HepG2 (cell line): ENCODE results near the gene HAX1. TPM values are rescaled to one million over a fixed set of nuclear protein-coding genes. Genes with fewer than 3 reads are reported as not detected.

Experiments used
- ASH2L ChIP-seq: fragments of 300-600, 200-600 bp; sonication (generic); IDR thresholded peaks from 2 replicates; pipeline ENCODE4 v1.7.0; 2017; ENCODE audit warnings: low read depth, mild to moderate bottlenecking, moderate library complexity, mixed read lengths, low read length; ENCODE audit not compliant: insufficient read length
- ATF7-NPFF ChIP-seq: sonication (generic); formaldehyde crosslinking; IDR thresholded peaks from 2 replicates; pipeline ENCODE4 v1.8.1; 2023; ENCODE audit warnings: mild to moderate bottlenecking, low read depth, missing genetic modification reagents, moderate library complexity
- CBFB ChIP-seq: sonication (generic); formaldehyde crosslinking; IDR thresholded peaks from 2 replicates; pipeline ENCODE4 v1.4.0; 2020; ENCODE audit warnings: missing genetic modification reagents
- ELF3 ChIP-seq: IDR thresholded peaks from 2 replicates; pipeline ENCODE4 v1.6.1; 2016; ENCODE audit warnings: missing genetic modification reagents, missing compliant biosample characterization
- FOXO1 ChIP-seq: sonication (generic); formaldehyde crosslinking; IDR thresholded peaks from 2 replicates; pipeline ENCODE4 v1.4.0; 2020; ENCODE audit warnings: missing genetic modification reagents
- MXD3 ChIP-seq: IDR thresholded peaks from 2 replicates; pipeline ENCODE4 v1.6.1; 2016; ENCODE audit warnings: mild to moderate bottlenecking, missing biosample characterization, missing genetic modification reagents
- RBM22 ChIP-seq: fragments of 200-400 bp; formaldehyde crosslinking; optimal IDR thresholded peaks from 2 replicates; pipeline ENCODE3; 2017; ENCODE audit warnings: mild to moderate bottlenecking, low read length, moderate library complexity
- SALL1 ChIP-seq: sonication (generic); formaldehyde crosslinking; IDR thresholded peaks from 2 replicates; pipeline ENCODE4 v1.8.0; 2022; ENCODE audit warnings: mild to moderate bottlenecking, missing genetic modification reagents
- SIX1 ChIP-seq: sonication (generic); formaldehyde crosslinking; IDR thresholded peaks from 2 replicates; pipeline ENCODE4 v1.4.0; 2020; ENCODE audit warnings: missing genetic modification reagents, borderline replicate concordance
- SIX4 ChIP-seq: sonication (generic); formaldehyde crosslinking; IDR thresholded peaks from 2 replicates; pipeline ENCODE4 v1.4.0; 2020; ENCODE audit warnings: missing genetic modification reagents
- SP140L ChIP-seq: sonication (generic); formaldehyde crosslinking; IDR thresholded peaks from 2 replicates; pipeline ENCODE4 v1.4.0; 2020; ENCODE audit warnings: missing genetic modification reagents, borderline replicate concordance
- TGIF2 ChIP-seq: IDR thresholded peaks from 2 replicates; pipeline ENCODE4 v1.6.1; 2016; ENCODE audit warnings: control low read depth, missing compliant biosample characterization
- THAP11 ChIP-seq: IDR thresholded peaks from 2 replicates; pipeline ENCODE4 v1.6.1; 2016; ENCODE audit warnings: missing biosample characterization, missing genetic modification reagents
- TRAFD1 ChIP-seq: sonication (generic); formaldehyde crosslinking; IDR thresholded peaks from 2 replicates; pipeline ENCODE4 v1.5.1; 2020; ENCODE audit warnings: missing genetic modification reagents, mild to moderate bottlenecking, borderline replicate concordance
- ZNF451 ChIP-seq: sonication (generic); formaldehyde crosslinking; IDR thresholded peaks from 2 replicates; pipeline ENCODE4 v1.5.0; 2020; ENCODE audit warnings: mild to moderate bottlenecking, missing genetic modification reagents
- ZNF816 ChIP-seq: sonication (generic); formaldehyde crosslinking; IDR thresholded peaks from 2 replicates; pipeline ENCODE4 v1.8.0; 2022; ENCODE audit warnings: missing genetic modification reagents, mild to moderate bottlenecking, borderline replicate concordance
- polyA plus RNA-seq, 8 experiments: library from polyadenylated mRNA; depleted of rRNA in 3 of 8; stranded (reverse) in 7 of 8; unstranded in 1 of 8; fragments of >200 nt; fragmentation: Illumina TruSeq in 4 of 8; extraction: Trizol in 4 of 8; gene quantifications; 2 replicates each; pipeline versions ENCODE4 v1.2.1 to v1.2.3, GENCODE V29; 2011 to 2016; ENCODE audit warnings: low read depth in 4 of 8, missing spikeins in 1 of 8, mixed read lengths in 1 of 8; ENCODE audit not compliant: insufficient read depth in 1 of 8
- total RNA-seq, 5 experiments: library from RNA; depleted of rRNA; stranded (reverse); fragments of >200 nt; fragmentation: Illumina TruSeq; extraction: Trizol; gene quantifications; 2 replicates each; pipeline ENCODE4 v1.2.3, GENCODE V29; 2016; ENCODE audit warnings: low read depth in 1 of 5
- TF ChIP-seq, protein P1 (sequence below): sonication (generic); formaldehyde crosslinking; IDR thresholded peaks from 2 replicates; pipeline ENCODE4 v1.5.0; 2020; ENCODE audit warnings: mild to moderate bottlenecking, missing genetic modification reagents, borderline replicate concordance
- TF ChIP-seq, protein P2 (sequence below): sonication (generic); formaldehyde crosslinking; IDR thresholded peaks from 2 replicates; pipeline ENCODE4 v1.4.0; 2020; ENCODE audit warnings: missing genetic modification reagents
- TF ChIP-seq, protein P3 (sequence below): sonication (generic); formaldehyde crosslinking; IDR thresholded peaks from 2 replicates; pipeline ENCODE4 v1.4.0; 2020; ENCODE audit warnings: missing genetic modification reagents

HAX1 gene
- total and polyA plus RNA-seq, 2 of the 13 experiments (the other 11 are each of a cell fraction or from before 2014, with no cell fraction given), result 89.2 to 128 TPM

DNA sequence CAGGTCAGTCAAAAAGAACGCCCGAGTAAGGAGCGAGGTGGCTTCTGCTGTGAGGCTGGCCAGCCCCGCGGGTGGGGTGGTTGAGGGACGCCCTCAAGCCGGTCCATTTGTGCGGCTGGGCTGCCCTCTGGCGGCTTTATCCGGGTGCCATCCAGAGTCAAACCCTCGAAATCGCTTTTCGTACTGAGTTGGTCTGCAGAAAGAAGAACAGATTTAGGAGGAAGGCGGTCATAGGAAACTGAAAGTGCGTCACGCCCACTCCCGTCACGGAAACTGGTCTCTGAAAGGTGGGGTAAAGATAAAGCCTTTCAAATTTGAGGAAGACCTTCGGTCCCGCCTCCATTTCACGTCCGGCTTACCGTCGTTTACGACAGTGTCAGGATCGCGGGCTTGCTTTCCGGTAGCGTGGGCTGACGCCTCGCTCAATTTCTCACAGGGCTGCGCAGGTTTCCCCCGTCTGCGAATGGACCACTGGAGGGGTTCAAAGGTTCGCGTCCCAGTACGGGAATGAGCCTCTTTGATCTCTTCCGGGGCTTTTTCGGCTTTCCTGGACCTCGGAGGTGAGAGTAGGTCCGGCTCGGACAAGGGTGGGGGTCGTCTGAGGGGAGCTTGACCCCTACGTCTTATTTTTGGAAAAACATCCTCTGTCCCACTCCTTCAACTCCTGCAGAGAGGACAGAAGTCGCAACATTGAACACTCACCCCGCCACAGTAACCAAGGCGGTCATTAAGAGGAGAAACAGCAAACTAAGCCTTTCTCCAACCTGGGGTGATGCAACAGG is at the start of gene HAX1 (continued):
- TF ChIP-seq, protein P1, sequence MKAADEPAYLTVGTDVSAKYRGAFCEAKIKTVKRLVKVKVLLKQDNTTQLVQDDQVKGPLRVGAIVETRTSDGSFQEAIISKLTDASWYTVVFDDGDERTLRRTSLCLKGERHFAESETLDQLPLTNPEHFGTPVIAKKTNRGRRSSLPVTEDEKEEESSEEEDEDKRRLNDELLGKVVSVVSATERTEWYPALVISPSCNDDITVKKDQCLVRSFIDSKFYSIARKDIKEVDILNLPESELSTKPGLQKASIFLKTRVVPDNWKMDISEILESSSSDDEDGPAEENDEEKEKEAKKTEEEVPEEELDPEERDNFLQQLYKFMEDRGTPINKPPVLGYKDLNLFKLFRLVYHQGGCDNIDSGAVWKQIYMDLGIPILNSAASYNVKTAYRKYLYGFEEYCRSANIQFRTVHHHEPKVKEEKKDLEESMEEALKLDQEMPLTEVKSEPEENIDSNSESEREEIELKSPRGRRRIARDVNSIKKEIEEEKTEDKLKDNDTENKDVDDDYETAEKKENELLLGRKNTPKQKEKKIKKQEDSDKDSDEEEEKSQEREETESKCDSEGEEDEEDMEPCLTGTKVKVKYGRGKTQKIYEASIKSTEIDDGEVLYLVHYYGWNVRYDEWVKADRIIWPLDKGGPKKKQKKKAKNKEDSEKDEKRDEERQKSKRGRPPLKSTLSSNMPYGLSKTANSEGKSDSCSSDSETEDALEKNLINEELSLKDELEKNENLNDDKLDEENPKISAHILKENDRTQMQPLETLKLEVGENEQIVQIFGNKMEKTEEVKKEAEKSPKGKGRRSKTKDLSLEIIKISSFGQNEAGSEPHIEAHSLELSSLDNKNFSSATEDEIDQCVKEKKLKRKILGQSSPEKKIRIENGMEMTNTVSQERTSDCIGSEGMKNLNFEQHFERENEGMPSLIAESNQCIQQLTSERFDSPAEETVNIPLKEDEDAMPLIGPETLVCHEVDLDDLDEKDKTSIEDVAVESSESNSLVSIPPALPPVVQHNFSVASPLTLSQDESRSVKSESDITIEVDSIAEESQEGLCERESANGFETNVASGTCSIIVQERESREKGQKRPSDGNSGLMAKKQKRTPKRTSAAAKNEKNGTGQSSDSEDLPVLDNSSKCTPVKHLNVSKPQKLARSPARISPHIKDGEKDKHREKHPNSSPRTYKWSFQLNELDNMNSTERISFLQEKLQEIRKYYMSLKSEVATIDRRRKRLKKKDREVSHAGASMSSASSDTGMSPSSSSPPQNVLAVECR (CRISPR knock-in tag), result peak; percentile 88; the same call in 1 of the 2 replicates
- TF ChIP-seq ATF7-NPFF (CRISPR knock-in tag), result no peak
- no peak for TF ChIP-seq SIX1 (CRISPR knock-in tag)
- TF ChIP-seq FOXO1 (CRISPR knock-in tag), result 0 out of 2 replicates have a peak, but pooled peaks have one; percentile 10
- peak; percentile 69 for TF ChIP-seq ASH2L
- TF ChIP-seq, protein P2, sequence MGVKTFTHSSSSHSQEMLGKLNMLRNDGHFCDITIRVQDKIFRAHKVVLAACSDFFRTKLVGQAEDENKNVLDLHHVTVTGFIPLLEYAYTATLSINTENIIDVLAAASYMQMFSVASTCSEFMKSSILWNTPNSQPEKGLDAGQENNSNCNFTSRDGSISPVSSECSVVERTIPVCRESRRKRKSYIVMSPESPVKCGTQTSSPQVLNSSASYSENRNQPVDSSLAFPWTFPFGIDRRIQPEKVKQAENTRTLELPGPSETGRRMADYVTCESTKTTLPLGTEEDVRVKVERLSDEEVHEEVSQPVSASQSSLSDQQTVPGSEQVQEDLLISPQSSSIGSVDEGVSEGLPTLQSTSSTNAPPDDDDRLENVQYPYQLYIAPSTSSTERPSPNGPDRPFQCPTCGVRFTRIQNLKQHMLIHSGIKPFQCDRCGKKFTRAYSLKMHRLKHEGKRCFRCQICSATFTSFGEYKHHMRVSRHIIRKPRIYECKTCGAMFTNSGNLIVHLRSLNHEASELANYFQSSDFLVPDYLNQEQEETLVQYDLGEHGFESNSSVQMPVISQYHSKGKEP (CRISPR knock-in tag), result peak; percentile 45; the same call in 1 of the 2 replicates
- TF ChIP-seq ZNF816 (CRISPR knock-in tag), result peak; percentile 91; the same call in 1 of the 2 replicates
- TF ChIP-seq RBM22, result peak; percentile 88
- TF ChIP-seq, protein P3, sequence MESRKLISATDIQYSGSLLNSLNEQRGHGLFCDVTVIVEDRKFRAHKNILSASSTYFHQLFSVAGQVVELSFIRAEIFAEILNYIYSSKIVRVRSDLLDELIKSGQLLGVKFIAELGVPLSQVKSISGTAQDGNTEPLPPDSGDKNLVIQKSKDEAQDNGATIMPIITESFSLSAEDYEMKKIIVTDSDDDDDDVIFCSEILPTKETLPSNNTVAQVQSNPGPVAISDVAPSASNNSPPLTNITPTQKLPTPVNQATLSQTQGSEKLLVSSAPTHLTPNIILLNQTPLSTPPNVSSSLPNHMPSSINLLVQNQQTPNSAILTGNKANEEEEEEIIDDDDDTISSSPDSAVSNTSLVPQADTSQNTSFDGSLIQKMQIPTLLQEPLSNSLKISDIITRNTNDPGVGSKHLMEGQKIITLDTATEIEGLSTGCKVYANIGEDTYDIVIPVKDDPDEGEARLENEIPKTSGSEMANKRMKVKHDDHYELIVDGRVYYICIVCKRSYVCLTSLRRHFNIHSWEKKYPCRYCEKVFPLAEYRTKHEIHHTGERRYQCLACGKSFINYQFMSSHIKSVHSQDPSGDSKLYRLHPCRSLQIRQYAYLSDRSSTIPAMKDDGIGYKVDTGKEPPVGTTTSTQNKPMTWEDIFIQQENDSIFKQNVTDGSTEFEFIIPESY (CRISPR knock-in tag), result 0 out of 2 replicates have a peak, but pooled peaks have one; percentile 8
- peak; percentile 38; the same call in 1 of the 2 replicates for TF ChIP-seq CBFB (CRISPR knock-in tag)
- peak; percentile 56; the same call in 1 of the 2 replicates for TF ChIP-seq SALL1 (CRISPR knock-in tag)
- TF ChIP-seq ZNF451 (CRISPR knock-in tag), result no peak
- TF ChIP-seq TGIF2, result no peak
- TF ChIP-seq MXD3 (CRISPR knock-in tag), result 0 out of 2 replicates have a peak, but pooled peaks have one; percentile 20
- peak; percentile 92 for TF ChIP-seq THAP11 (CRISPR knock-in tag)
- TF ChIP-seq ELF3 (CRISPR knock-in tag), result peak; percentile 68; the same call in 1 of the 2 replicates
- TF ChIP-seq TRAFD1 (CRISPR knock-in tag), result peak; percentile 92; the same call in 1 of the 2 replicates
- TF ChIP-seq SIX4 (CRISPR knock-in tag), result peak; percentile 71
- TF ChIP-seq SP140L, result no peak
